GM18520 (cell line): ENCODE data around the gene NAV2.

ENCODE experiments used
- ATAC-seq: cut with Tn5 transposase; IDR thresholded peaks from one replicate; pipeline ENCODE4 v1.9.1; 2021; ENCODE audit not compliant: unreplicated experiment

The NAV2 gene

GRCh38 chr11:19853016-19853415 lies 140.4 kb downstream of the NAV2 start:
- ATAC-seq = no peak

- no peak for ATAC-seq
Observed at GRCh38 chr11:19853920-19854319, 141.3 kb downstream of the NAV2 start.

DNA sequence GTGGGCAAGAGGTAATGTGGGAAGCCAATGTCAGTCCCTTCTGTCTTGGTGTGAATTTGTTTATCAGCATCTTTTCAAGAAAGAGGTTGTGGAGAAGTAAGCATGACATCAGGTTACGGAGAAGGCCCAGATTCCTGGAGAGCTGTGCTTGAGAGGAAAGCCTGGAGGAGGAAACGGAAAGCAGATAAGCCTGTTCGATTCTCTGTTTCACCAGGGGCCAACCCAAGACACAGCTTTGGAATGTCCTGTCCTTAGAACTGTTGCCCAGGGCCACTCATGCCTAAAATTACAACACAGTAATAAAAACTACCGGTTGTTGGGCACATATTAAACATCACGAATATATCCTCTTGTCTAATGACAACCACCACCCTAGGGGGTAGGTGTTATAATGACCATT lies 148.5 kb downstream of the NAV2 start:
- ATAC-seq = no peak

- no peak for ATAC-seq
Observed at GRCh38 chr11:19862091-19862490, 149.5 kb downstream of the NAV2 start.

GRCh38 chr11:19864141-19865140 lies 151.8 kb downstream of the NAV2 start:
- ATAC-seq = no peak

DNA sequence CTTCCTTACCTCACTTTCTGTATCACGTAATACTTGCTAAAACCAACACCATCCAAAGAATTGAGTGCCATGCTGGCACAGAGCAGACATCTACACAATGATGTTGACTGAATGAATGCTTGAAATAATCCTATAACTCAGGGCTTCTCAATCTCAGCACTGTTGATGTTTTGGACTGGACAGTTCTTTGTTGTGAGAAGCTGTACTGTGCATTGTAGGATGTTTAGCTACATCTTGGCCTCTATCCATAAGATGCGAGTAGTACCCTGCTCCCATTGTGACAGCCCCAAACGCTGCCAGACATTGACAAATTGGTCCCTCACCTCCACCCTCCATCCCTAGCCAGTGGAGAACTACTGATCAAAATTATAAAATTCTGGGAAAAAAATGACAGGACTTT lies 153.4 kb downstream of the NAV2 start:
- ATAC-seq = no peak

DNA sequence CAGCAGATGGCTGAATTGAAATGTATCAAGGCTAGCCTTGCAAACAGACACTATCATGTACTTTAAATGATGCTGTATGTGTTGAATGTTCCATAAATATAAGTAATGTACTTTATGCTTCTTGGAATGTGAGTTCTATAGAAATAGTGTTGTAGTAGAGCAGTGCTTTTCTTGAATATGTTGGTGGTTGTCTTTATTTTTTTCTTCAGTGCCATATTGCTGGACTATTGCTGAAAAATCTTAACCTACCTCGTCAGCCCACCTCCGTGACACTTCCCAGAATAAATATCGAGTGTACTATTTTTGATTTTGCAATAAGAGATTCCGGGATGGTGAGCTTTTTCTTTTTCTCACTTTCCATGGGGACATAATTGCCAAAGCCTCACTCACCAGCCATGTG lies 153.9 kb downstream of the NAV2 start:
- ATAC-seq = no peak

- ATAC-seq = no peak
Observed at GRCh38 chr11:19867064-19867463, 154.4 kb downstream of the NAV2 start.

DNA sequence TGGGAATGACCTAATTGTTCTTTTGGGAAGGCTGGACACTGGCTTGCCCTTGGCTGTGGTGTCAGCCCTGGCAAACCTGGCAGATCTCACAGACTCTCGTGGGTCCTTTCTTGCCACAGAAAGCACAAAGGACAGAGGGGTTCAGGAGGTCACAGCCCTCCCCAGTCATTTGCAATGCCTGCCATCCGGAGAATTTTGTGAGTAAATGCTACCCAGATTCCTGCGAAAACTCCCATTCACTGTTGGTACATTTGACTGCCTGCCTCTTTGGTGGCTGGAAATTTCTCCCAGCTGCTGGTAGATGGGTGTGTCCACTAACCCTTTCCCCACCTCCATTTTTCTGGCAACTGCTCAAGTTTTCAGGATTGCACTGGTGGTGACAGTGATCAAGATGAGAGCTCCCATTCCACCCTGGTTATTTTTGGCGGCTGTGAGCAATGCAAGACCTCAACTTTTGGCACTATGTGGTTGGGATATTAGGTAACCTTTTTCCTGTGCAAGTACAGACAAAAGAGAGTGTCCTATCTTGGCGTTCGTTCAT lies 155.7 kb downstream of the NAV2 start:
- no peak for ATAC-seq

GRCh38 chr11:19868871-19869270 lies 156.2 kb downstream of the NAV2 start:
- ATAC-seq = no peak

- ATAC-seq = no peak
Observed at GRCh38 chr11:19869466-19869865, 156.8 kb downstream of the NAV2 start.

DNA sequence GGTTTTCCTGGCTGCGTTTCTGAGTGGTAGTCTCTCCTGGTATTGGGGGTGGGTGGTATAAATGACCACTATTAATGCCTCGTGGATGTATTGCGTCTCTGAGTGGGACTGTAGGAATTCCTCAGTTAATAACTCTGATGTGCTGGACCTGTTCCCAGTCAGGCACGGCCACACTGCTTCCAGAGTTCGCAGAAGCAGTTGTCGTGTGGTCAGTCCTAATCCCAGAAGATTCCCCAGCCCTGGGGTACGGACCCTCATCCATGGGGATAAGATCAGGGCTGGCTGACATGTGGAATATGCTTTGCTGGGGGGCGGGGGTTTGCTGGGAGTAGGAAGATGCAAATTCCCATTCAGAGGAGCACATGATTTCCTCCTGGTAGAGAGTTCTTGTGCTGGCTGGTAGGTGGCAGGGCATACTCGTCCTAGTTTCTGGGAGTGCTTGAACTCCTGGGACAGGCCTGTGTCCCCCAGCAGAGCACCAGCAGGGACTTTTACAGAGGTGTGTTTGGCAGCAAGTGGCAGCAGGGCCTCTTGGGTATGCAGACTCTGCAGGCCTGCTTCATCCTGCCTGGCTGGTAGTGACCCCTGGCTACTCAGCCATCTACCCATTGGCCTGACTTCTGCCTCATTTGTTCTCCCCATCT lies 157.4 kb downstream of the NAV2 start:
- ATAC-seq = no peak

GRCh38 chr11:19871531-19871930 lies 158.9 kb downstream of the NAV2 start:
- no peak for ATAC-seq

- no peak for ATAC-seq
Observed at GRCh38 chr11:19872512-19873145, 160.0 kb downstream of the NAV2 start.

- no peak for ATAC-seq
Observed at GRCh38 chr11:19873730-19874129, 161.1 kb downstream of the NAV2 start.

GRCh38 chr11:19874266-19874665 lies 161.6 kb downstream of the NAV2 start:
- no peak for ATAC-seq

DNA sequence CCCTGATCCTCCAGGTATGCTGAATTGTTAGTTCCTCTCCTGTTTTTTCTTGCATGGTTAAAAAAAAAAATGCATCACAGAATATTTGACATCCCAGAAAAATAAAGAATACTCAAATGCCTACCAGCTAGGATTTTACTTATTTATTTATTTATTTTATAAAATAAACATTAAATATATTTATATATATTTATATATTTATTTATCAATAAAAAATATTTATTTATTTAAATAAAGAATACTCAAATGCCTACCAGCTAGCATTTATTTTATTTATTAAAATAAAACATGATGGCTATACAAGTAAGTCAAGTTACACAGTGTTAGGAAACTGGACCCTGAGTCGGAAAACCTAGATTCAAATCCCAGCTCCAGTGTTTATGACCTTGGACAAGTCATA lies 164.1 kb downstream of the NAV2 start:
- no peak for ATAC-seq

DNA sequence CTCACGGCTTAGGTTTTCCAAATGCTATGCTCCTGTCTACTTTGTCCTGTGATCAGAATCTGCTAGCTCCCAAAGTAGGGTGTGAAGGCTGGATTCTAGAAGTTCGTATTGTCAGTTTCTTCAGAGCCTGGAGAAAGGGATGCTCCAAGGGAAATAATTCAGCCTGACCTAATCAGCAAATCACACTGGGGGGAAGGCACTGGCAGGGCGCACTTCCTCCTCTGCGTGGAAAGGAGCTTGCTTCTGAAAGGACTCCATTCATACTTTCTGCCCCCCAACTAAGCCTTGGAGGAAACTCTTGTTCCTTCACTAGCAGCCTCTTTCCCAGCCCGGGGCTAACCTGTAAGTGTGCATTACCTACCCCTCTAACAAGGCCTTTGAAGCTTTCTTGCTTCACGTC lies 165.9 kb downstream of the NAV2 start:
- ATAC-seq = no peak

DNA sequence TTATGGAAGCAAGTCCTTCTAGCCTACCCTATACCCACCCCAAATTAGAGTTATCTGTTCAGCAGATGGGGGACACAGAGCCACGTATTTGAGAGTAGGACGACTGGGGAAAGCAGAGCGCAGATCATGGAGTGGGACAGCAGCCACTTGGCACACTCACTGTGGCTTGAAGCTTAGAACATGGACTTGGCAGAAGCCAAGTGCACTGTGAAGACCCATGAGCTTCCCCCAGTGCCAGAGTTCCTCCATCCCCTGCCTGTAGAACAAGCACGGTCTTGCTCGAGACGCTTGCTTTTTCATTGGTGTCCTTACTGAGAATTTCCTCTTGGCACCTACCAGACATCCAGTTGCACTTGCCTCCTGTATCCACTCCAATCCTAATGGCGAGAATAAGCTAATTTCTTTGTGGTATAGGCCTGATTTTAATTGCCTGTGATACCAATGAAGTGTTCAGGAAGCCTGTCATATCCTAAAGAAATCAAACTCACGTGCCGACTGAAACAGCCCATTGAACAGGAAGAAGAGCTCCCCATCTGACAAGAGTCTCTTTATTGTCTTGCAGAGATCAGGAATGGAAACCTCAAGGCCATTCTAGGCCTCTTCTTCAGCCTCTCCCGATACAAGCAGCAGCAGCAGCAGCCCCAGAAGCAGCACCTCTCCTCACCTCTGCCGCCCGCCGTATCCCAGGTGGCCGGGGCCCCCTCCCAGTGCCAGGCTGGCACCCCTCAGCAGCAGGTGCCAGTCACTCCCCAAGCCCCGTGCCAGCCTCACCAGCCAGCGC lies 166.9 kb downstream of the NAV2 start:
- no peak for ATAC-seq

DNA sequence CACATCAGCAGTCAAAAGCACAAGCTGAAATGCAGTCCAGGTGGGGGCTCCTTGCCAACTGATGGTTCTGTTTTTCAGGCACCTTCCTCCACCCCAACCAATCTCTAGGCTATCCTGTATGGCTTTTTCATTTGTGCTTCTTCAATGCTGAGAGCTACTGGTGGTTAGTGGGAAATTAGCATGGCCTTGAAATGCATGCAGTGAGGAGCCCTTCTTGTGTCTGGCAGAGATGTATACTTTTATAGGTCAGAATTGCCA lies 167.4 kb downstream of the NAV2 start:
- no peak for ATAC-seq

DNA sequence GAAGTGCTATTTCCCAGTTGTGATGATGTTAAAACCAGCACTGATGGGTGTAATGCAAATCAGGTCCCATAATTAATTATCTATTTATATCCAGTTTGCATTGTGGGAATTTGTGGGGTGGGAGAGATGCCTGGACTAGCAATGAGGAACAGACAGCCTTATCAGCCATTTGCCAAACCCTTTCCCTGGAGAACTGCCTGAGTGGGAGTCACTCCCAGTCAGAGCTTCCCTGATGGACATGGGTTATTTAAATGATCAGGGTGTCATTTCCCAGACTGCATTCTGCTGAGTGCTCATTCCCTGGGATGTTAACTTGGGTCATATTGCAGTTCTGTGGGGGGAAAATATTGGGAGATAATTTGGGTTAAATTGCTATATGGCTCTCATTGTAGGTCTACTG lies 168.5 kb downstream of the NAV2 start:
- ATAC-seq = no peak
